GM19043 (cell line): ENCODE measurements around the gene NEGR1.

Source experiments
- ATAC-seq: cut with Tn5 transposase; IDR thresholded peaks from one replicate; pipeline ENCODE4 v1.9.1; 2021; ENCODE audit warnings: low read depth; ENCODE audit not compliant: unreplicated experiment

The NEGR1 gene

GRCh38 chr1:71651214-71651613, 631.1 kb downstream of the NEGR1 start:
- no peak for ATAC-seq

- no peak for ATAC-seq
These were observed 632.2 kb downstream of the NEGR1 start for GRCh38 chr1:71650119-71650518.

- ATAC-seq = no peak
These were observed 632.7 kb downstream of the NEGR1 start for GRCh38 chr1:71649608-71650007.

DNA sequence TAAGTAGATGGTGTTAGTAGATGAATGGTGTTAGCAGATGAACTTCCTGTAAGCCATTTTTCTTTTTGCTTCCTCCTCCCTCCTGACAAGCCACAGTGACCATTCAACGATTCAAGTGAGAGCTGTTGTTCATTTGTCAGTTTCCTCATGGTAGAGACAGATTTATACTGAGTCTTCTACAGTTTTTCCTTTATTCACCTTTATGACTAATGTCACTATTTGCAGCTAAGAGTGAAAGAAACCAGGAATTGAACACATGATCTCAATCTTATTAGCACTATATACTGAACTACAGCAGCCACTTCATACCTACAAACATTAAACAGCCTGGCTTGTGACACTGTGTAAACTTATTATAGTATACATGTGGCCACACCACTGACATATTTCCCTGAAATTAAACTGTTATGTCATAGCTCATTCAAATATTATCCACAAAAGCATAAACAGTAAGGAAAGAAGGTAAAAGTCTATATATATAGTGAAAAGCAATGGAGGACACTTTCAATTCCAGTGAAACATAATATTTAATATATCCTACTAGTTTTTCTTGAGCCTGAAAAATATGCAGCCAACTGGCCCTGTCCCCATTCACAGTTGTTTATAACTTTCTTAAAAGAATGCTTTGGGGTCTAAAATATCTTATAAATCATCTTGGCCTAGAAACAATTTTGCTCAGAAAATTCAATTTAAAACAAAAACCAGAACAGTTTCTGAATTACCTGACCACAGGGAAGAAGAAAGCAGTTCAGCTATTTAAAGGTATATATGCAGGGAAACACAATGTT, 634.6 kb downstream of the NEGR1 start:
- ATAC-seq = no peak

DNA sequence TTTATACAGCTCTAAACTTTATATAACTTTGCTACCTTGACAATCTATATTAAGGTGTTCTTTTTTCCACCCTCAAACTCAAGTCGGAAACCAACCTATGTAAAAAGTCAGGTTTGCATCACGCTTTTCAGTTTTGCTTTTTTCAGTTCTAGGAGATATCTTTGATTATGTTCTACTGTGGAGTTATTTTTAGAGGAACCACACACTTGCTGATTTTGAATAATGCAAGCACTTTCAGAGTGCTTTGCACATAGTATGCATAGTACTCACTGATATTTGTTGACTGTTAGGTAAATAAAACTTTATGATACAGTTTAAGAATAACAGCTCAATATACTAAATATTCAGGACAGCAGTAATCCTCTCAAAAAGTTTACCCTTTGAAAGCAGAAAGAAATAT, 637.3 kb downstream of the NEGR1 start:
- ATAC-seq = no peak

GRCh38 chr1:71641903-71642302, 640.4 kb downstream of the NEGR1 start:
- no peak for ATAC-seq

- no peak for ATAC-seq
These were observed 641.3 kb downstream of the NEGR1 start for GRCh38 chr1:71640998-71641397.

GRCh38 chr1:71640116-71640515, 642.2 kb downstream of the NEGR1 start:
- no peak for ATAC-seq

GRCh38 chr1:71638081-71638766, 644.1 kb downstream of the NEGR1 start:
- ATAC-seq = no peak

GRCh38 chr1:71635568-71635967, 646.8 kb downstream of the NEGR1 start:
- no peak for ATAC-seq

DNA sequence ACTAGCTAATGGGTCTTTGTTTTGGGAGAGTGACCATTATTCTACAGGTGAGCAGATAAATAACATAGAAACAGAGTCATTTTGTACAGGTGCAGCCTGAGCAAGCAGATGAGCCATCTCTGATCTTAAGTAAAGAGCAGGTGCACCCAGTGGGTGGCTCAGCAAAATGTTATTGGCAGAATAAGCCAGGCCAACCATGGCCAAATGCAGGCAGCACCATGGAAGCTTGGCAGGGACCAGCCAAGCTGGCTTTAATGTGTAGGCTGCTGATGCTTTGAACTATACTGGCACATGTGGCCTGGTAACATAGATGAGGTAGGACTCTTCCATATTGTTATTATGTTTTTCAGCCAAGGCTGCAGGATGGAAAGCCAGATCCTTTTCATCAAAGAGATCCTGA, 648.2 kb downstream of the NEGR1 start:
- ATAC-seq = no peak

GRCh38 chr1:71630073-71630472, 652.3 kb downstream of the NEGR1 start:
- ATAC-seq = no peak

- ATAC-seq = no peak
These were observed 657.3 kb downstream of the NEGR1 start for GRCh38 chr1:71625004-71625403.

- ATAC-seq = no peak
These were observed 658.5 kb downstream of the NEGR1 start for GRCh38 chr1:71623888-71624287.

DNA sequence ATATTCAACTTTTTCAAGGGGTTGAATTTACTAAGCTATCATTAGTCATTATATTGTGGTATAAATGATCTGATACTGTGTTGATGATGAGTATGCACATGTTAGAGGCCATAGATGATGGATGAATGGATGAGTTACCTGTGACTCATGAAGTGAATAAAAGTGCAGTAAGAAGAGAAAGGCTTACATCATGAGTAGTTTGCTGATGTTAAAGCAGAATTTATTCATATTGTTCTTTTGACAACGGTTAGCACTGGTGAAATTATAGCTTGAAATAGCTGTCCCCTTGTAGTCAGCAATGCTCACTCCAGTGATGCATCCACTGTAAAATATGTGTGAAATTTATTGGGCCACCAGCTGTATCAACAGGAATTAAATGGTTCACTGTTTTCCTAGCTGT, 660.6 kb downstream of the NEGR1 start:
- ATAC-seq = no peak

DNA sequence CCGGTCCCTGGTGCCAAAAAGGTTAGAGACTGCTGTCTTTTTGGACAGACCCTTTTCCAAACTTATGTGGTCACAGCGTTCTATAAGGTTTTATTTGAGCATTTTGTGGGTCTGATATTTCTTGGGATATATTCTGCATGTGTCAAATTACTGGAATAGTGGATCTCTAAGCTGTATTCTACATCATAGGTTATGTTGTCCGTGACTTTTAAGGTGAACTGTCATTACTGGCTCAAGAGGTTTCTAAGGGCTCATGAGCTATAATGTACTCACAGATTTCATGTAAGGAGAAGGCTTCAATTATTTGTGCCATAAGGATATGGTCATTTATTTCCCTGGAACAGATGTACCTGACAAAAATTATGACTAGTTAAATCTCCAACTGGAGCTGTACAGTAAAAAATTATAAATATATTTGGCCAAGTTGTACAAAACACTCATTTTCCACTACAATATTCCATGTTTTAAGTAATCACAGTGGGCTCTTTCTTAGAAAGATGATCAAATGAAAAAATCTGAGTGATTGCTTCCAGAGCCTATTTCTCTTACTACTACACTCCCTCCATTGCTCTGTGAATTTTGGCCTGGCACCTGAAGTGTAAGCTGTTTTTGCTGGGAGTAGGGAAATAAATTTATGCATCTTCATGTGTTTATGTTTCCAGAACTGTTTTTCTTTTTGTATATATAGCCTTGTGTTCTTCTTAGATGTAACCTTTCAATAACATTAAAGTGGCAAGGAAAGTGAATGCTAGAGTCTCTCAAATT, 663.4 kb downstream of the NEGR1 start:
- no peak for ATAC-seq

- no peak for ATAC-seq
These were observed 664.1 kb downstream of the NEGR1 start for GRCh38 chr1:71618191-71618590.

DNA sequence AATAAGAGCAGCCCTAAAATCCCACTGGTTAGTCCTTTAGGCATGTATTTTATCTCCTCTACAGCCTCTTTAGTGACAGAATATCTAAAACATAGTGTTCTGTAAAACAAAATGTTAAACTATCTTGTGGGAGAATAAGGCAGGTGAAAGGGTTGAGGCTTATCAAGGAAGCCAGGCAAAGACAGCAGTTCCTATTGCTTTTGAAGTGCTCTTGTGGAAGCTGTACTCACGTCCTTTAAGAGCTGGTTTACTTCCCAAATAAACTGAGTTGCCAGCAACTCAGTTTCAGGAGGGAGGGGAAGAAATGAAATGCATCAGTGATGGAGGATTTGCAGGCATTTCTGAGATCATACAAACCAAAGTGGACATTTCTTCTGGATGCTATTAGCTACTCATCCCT, 671.9 kb downstream of the NEGR1 start:
- no peak for ATAC-seq

- no peak for ATAC-seq
These were observed 679.1 kb downstream of the NEGR1 start for GRCh38 chr1:71603044-71603776.

DNA sequence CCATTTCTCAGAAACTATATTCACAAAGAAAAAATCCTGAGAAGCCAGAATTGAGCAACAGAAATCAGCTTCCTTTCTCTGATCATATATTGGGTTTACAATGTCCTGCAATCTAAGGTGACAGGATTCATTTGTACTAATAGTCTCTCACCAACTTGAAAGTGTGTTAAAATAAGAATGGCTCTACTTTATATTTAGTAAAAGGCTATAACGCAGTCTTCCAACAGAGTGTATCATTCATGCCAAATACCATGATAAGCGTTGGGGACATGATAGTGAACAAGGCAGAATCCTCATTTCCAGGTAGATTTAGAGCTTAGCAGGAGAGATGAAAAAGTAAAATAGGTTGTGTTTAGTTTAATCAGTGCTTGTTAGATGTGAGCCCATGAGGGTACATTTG, 682.3 kb downstream of the NEGR1 start:
- ATAC-seq = no peak

DNA sequence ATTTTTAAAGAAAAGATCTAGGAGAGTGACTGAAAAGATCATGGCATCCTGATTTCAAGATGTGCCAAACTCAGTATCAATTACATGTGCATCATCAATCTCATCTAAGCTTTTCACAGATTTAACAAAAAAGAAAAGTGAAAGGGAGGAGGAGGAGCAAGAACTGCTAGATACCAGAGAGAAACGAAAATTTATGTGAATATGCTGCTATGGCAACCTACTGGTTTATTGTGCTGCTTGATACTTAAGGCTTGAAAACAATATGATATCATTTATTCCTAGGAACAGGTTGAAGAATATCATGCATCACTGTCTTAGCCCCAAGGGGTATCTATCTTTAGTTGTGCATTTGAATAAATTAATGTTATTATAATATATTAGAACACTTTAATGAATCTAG, 683.0 kb downstream of the NEGR1 start:
- no peak for ATAC-seq
